Activated effector memory CD4-positive, alpha-beta T cell treated with anti-CD3 and anti-CD28 coated beads, Interleukin-2, amount 50 U/mL, for 16 hours (primary cell): ENCODE measurements around the gene HAAO.

Source experiments
- DNase-seq: peaks from one replicate; pipeline ENCODE4 v3.0.0-alpha.2; 2020

The HAAO gene

DNA sequence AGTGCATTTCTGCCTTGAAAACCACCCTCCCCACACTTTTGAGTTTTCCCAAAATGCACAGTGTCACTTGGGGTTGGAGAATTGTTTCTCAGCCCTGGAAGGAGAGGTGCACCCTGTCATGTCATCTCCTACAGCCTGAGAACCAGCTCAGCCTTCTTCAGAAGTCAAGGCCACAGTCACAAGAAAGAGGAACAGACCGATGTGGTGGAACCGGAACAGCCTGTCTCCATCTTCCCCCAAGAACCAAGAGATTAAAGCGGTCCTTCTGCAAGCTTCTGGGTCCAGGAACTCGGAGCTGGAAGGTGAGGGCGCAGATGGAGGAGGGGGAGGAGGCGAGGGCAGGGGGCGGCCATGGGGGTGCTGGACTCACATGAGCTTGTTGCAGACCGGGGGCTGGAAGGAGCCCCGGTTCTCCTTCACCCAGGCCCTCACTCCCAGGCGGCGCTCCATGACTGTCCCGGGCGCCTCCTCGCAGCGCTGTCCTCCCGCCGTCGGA is 248 bp downstream of the HAAO start:
- no peak for DNase-seq

DNA sequence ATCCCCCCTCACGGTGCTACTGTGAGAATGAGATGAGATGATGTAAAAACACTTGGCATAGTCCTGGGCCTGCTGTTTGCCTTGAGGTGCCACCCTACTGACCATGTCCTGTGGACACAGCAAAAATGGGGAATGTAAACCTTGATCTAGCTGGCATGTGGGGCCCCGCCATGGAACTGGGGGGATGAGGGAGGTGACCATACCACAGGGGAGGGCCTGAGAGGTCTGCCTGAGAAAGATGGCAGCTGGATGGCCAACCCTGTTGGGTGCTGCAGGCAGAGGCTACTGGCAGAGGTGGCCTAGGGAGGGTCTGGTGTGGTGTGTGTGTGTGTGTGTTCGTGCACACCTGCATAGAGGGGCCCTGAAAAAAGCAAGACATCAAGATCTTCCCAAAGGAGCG is 777 bp downstream of the HAAO start:
- DNase-seq = no peak

DNA sequence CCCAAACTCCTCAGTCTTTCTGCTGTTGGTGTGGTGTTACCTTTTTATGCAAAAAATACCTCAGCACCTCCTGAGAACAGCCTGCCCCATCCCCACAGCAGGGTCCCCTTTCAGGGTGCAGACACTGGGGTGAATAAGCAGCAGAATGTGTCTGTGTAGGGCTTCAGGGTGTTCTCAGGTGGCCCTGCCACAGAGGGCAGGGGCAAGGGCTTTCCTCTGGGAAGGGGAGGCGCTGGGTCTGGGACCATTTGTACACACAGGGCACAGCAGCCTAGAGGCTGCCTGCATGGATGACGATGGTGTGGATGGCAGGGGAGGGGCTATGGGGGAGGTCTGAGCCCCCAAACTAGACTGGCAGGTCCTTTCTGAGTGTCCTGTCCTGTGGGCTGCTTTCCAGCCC is 2.6 kb downstream of the HAAO start:
- DNase-seq = no peak

DNA sequence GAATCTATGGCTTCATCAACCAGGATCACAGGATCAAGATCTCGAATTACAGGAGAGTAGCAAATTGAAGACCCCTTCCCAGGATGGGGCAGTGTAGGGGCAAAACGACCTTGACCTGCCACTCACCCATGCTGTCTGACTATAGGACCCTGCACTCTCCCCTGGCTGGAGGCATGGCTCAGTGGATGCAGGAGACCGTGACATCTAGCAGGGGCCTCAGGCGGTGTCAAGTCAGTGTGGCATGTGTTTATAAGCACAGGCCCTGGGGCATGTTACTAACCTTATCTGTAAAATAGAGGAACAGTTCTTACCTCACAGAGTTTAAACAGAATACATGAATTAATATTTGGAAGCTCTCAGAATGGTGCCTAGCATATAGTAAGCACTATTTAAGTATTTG is 3.5 kb downstream of the HAAO start:
- DNase-seq = no peak

DNA sequence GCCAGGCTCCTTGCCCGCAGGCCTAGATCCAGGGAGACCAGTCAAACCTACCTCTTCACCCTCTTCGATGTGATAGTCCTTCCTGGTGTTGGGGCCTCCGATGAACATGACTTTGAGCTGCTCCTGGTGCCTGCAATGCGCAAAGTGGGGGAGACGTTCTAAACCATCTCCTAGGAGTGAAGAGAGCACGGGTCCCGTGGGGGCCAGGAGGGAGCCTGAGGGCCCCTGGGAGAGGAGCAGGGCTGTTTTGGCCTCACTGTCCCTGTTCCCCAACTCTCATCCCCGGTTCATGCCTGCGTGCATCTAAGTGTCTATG is 3.9 kb downstream of the HAAO start:
- no peak for DNase-seq

DNA sequence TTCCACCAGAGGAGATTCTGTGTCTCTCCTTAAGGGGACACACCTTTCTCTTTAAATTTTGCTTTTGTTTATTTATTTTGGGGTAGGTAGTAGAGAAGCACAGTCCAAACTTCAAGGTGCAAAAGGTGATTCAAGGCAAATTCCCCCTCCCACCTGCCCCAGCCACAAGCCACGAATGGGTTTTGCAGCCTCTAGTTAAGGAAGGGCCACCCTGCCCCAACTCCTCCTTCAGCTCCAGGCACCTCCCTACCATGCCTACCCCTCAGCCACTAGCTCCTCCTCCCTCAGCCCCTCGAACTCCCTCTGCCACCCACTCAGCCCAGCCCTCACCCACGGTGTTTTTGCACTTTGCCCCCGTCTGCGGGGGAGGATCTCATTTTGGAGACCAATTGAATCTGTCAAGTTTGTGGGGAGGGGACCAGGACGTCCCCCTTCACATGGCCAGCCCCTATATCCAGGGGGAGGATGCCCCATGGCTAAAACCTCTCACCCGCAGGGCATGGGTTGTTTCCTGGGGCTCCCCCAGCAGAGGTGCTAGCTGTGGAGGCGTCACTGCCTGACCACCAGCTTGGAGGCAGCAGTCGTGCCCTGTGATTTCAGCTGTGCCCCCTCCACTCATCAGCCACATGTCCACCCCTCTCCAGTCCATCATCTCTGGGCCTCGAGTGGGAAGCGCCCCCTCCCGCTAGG is 4.5 kb downstream of the HAAO start:
- no peak for DNase-seq

DNA sequence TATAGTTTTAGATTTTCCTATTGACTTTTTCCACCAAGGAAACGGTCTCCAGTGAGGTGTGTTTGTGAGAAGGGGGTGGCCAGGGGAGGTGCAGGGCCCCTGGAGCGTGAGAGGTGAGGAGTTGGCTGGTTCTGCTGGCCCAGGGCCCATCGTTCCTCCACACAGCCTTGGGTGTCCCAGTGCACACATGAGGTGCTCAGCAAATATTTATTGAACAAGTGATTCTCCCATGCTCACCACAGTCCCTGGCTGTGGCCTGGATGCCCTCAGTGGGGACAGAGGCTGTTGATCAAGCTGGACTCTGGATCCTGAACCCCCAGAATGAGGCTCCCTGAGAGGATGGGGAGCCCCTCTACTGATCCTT is 5.0 kb downstream of the HAAO start:
- DNase-seq = no peak

DNA sequence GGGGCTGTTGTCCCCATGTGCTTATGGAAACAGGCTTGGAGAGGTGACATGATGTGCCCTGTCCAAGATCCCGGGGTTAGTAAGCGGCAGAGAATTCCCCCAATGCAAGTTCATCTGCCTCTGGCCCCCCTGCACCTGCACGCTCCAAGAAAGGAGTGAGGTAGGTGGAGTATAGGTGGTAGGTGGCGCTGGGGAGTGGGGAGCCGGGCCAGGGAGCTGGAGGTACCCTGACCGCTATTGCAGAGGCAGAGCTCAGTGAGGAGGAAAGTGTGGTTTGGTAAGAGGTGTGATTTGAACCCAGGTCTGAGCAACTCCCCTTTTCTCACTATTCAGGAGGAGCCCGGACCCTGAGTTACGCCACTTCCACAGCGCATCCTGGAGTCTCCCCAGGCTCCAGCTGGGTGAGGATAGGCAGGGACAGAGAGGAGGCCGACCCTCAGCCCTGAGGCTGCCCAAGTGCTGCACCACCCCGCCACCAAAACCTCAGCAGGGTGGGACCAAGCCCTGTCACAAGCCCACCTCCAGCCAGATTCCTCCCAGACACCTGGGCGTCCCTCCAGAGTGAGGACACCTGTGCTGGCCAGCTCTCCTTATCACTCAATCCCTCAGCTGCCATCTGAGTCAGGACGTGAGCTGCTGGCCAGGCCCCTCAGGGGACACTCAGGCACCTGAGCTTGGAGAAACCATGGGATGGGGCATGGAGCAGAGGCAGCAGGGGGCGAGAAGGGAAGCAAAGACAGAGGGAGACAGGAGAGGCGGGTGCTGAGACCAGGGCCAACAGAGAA is 5.6 kb downstream of the HAAO start:
- no peak for DNase-seq

DNA sequence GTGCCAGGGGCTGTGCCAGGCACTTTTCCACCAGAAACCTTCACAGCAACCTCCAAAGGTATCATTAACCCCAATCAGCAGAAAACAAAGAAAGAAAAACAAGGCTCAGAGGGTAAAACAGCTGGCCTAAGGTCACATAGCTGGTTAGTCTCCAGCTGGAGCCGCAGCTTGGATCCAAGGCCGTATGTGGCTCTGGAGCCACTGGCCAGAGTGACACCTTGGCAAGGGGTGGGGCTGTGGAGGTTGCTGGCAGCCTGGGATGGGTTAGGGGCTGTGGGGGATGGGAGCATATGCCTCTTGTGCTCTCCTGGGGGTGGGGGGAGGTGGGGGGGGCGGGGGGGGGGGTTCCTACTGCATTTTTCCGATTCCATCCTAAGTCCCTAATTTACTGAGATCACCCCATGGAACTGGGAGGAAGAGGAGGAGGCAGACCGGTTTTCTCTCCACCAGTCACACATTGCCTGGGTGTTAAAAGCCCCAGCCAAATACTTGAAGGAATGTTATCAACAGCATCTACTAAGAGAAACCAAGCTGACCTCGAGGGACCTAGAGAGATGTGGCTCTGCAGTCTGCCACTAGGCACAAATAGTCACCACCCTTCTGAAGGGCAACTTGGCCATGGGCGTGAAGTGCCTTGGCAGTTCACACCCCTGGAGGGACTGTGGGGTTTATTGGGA is 8.0 kb downstream of the HAAO start:
- no peak for DNase-seq

DNA sequence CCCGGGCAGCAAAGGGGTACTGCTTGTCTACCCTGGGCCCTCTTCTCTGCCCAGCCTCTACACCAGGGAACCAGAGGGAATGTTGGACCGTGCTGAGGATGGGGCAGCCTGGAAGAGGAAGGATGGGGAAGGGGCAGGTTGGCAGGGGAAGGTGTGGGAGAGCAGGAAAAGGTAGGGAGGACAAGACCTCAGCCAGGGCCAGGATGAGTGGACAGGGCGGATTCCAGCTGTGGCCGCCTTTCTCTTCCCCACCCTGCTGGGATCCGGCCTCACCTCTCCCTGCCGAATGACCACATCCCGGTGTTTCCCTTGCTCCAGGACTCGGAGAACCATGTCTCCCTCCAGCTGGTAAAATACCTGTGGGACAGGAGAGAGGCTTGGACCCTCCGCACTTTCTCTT is 8.9 kb downstream of the HAAO start:
- DNase-seq = no peak

DNA sequence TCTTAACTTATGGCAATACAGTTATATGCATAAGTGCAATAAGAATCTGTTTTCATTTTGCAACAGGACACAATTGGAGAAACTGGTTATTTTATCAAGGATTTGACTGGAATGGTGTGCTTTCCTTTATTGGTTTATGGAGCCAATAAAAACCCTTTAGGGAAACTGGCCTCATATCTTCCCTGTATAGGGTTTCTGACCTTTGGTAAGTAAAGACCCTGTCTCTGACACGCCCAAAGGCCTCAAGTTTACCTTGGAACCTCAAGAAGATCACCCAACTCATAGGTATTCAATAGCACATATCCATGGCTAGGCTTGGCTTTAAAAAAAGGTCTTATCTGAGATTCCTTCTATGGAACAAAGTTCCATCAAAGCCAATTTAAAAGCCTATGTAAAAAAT is 11.2 kb downstream of the HAAO start:
- DNase-seq = no peak

DNA sequence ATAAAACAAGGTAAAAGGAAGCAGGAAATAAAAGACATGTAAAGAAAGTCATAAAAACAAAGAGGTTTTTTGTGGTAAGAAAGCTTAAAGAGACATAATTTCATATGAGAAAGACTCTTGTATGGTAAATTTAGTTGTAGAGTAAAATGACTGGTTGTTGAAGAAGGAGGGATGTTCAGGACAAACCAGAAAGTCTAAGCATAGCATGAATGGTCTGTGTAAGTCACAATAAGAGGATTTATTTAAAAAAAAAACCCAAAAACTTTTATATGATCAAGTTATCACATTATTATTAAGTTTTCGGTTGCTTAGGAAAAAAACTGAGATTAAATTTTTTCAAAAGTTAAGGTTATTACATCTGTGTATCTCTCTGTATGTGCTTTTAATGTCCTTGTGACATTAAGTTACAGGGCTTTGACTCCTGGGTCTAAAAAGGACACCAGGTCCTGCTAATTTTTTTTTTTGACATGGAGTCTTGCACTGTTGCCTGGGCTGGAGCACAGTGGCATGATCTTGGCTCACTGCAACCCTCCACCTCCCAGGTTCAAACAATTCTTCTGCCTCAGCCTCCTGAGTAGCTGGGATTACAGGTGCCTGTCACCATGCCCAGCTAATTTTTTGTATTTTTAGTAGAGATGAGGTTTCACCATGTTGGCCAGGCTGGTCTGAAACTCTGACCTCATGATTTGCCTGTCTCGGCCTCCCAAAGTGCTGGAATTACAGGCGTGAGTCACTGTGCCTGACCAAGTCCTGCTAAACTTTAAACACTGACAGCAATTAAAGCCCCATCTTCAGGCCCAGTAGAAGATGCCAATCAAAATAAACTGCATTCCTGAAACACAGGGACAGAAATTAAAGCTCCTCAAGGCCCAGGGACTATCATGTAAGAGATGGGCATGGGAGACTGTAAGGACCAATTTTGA is 14.2 kb downstream of the HAAO start:
- DNase-seq = no peak

DNA sequence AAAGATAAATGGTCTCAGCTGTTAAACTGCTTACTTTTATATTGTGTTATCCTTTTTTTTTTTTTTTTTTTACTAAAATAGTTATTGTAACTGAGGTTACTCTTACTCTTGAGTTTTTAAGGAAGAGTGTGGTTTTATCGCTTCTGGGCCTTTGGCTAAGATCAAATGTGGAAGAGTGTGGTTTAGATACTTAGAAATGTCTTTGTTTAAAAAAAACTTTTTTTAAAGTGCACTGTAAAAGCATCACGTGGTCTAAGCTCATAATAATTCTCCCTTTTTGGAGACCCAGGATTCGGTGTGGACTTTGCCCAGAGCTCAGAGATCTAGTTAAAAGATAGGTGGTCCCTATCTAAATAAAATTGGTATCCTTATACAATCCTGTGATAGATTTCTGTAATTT is 16.6 kb downstream of the HAAO start:
- no peak for DNase-seq

DNA sequence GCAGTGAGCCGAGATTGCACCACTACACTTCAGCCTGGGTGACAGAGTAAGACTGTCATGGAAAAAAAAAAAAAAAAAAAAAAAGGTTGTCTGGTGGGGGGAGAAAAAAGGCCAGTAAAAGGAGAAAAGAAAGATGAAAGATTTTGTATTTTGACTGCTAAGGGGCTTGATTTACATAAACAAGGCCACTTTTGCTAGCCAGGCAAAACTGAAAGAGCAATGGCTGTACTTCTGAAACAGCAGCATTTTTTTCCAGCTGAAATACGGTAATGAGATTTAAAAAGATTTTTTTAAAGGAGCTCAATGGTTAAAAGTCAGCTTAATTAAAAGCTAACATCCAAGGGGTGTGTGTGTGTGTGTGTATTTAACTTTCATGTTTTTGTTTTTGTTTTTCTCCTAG is 17.2 kb downstream of the HAAO start:
- DNase-seq = no peak

DNA sequence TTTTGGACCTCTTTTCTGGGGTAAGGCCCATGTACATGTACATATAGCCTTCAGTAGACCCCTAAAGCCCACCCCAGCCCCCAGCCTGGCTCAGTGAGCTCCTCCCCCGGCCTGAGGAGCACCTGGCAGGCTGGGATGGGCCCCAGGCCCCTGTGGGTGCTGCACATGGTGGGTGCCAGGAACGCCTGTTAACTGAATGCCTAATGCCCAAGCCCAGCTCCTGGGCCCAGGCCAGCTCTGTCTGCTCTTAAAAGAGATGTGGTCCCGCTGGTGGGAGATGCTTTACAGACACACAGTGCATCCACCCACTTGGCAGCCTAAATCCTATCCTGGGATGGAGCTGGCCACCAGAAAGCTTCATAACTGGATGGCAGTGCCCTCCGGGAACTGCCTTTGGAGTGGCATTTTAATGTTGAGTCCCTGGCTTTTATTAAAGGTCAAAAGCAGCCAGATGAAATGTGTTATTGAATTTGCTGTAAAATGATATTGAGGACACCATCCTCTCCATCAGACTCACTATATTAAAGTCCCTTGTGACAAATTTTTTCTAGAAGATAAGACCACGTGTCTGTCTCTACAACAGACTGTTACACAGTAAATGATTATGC is 20.7 kb downstream of the HAAO start:
- DNase-seq = no peak

DNA sequence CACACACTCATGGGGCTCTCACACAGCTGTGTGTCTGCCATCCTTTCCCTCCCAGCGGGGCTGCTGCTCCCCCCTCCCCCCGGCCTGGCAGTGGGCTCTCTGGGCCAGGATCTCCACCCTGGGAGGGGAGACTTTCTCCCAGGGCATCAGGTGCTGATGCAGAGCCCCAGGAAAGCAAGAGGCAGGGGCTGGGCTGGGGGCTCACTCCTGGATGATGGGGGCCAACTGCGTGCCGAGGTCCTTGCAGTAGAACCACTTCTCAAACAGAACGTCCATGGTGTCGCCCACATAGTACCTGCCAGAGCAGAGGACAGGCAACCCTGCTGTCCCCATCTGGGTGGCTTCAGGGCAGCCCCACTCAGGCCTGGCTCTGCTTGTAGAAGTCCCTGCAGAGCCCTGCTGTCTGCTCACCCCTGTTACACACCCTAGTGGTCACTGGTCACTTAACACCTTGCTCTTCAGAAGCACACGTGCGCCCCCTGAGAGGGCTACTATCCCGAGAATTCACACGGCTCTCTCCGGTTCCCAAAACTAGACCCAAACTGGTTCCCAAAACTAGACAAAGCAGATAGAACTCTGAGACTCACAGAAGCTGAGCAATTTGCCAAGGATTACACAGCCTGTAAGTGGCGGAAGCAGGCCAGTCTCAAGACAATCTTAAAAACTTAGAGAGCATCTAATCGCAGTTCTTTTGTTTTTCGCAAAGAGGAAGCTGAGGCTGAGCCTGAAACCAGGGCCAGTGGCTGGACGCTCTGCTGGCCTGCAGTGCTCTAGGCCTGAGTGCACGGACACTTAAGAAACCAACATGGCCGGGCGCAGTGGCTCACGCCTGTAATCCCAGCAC is 21.9 kb downstream of the HAAO start:
- DNase-seq = no peak

DNA sequence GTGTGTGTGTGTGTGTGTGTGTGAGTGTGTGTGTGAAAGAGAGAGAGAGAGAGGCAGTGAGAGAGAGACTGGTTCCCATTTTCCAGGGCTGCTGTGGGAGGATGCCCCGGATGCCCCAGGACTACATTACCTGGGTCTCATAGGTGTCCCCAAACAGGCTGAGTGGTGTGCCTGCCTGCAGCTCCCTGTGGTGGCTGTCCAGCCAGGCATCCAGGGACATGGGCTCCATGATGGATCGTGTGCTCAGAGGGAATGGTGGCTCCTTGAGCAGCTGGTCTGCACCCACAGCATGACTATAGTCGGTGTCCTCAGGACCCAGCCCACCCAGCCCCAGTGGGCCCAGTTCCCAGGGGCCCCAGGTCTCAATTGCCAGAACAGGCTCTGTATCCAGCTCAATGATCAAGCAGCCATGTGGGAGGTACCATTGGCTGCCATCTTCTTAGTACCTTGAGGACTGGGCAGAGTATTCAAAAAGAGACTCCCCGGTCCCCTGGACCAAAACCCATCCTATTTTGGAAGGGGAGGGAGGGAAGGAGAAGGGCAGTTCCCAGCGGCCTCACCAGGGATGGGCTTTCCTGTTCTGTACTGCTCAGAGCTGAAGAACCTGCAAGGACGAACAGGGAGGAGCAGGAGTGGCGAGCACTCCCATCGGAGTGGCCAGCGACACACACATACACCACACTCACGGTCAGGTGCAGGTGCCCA is 22.6 kb downstream of the HAAO start:
- DNase-seq = no peak

DNA sequence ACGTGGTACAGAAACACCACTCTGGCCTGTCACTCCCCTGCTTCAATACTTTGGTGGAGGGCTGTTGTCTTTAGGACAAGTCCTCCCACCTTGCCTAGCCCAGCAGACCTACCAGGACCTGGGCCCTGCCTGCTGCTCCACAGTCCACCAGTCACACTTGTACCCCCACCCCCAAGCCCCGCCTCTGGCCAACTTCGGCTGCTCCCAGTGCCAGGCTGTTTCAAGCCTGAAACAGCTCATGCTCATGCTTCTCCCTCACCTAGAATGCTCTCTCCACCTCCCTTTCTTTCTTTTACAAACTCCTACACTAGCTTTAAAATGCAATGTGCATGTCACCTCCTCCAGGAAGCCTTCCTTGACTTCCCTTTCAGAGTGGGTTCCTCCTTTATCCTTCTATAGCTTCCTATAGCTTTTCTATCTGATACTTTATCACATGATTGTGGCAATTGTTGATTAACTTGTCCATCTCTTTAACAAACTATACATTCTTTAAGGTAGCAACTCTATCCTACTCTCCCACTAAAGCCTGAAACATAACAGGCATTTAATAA is 23.6 kb downstream of the HAAO start:
- DNase-seq = no peak

DNA sequence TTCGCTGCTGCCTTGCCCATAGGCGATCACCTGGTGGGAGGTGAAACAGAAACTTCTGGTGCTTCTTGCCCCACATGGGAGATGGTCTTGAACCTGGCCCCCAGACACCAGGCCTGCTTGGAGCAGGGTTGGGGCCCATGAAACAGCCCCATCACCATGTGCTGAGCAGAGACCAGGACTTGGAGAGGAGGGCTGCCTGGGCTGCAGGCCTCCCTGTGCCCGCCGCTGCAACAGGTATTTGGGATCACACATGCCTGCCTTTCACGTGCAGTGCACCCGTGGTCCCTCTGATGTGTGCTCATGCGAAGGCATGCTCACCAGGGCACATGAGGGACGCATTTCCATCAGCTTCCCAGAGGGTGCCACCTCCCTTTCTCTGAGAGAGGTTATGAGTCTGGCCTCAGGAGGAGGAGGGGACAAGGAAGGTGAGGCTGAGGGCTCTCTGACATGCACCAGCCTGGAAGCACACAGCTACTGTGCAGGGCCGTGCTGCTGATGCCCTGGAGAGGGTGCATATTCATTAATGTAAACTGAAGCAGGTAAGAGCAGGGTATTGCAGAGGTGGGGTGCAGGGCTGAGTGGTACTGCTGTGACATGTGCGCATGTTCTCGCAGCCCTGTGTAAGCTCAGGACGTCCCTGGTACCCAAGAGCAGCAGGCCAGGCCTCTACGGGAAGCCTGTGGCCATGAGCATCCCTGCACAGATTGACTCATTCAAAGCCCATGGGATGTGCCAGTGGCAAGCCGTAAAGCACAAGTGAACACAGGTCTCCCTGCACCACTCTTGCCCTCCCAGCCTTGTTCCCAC is 24.3 kb downstream of the HAAO start:
- no peak for DNase-seq
